Keratinocyte (primary cell): ENCODE measurements around the gene GASK1A. TPM values are rescaled to one million over a fixed set of nuclear protein-coding genes. Genes with fewer than 3 reads are reported as not detected.

Experiments
- DNase-seq: peaks from one replicate; pipeline ENCODE4 v3.0.0-alpha.2; 2011; ENCODE audit warnings: low read depth, missing footprints, low spot score
- FAIRE-seq: peaks from 2 replicates; lab custom pipeline; 2011; peaks lifted over from hg19 to GRCh38; lab: Jason Lieb, UNC
- H2AFZ ChIP-seq: 2 replicates; pipeline ENCODE4 v1.6.0; 2012; ENCODE audit warnings: low read length, control low read depth, inconsistent platforms; ENCODE audit not compliant: control insufficient read depth
- H3K27ac ChIP-seq: 2 replicates; pipeline ENCODE4 v1.5.1; 2011; ENCODE audit warnings: low read length; ENCODE audit not compliant: control insufficient read depth, insufficient read depth
- H3K27me3 ChIP-seq: 3 replicates; pipeline ENCODE4 v1.6.0; 2011; ENCODE audit warnings: low read length; ENCODE audit not compliant: control insufficient read depth, insufficient read depth; ENCODE audit errors: extremely low read depth
- H3K36me3 ChIP-seq, 2 experiments: 2 replicates in 1 of 2; 3 replicates in 1 of 2; pipeline ENCODE4 v1.5.1; 2011; ENCODE audit warnings: low read length in 2 of 2, mild to moderate bottlenecking in 1 of 2; ENCODE audit not compliant: control insufficient read depth in 2 of 2, insufficient read depth in 2 of 2; ENCODE audit errors: extremely low read depth in 1 of 2
- H3K4me1 ChIP-seq: 3 replicates; pipeline ENCODE4 v1.5.1; 2011; ENCODE audit warnings: low read length; ENCODE audit not compliant: control insufficient read depth, insufficient read depth; ENCODE audit errors: extremely low read depth
- H3K4me2 ChIP-seq: 3 replicates; pipeline ENCODE4 v1.6.0; 2011; ENCODE audit warnings: low read depth, low read length; ENCODE audit not compliant: control insufficient read depth, insufficient read depth; ENCODE audit errors: extremely low read depth
- H3K4me3 ChIP-seq, 3 experiments: fragments of 200-600 bp in 1 of 3; sonication (generic) in 1 of 3; 2 replicates in 2 of 3; 3 replicates in 1 of 3; pipeline ENCODE4 v1.5.1; 2011 to 2016; ENCODE audit warnings: low read length in 3 of 3, mild to moderate bottlenecking in 3 of 3, control low read depth in 2 of 3, inconsistent platforms in 1 of 3, low read depth in 1 of 3, mixed read lengths in 1 of 3, mixed run types in 1 of 3, moderate library complexity in 1 of 3; ENCODE audit not compliant: control insufficient read depth in 2 of 3, insufficient read depth in 2 of 3; ENCODE audit errors: extremely low read depth in 1 of 3
- H3K79me2 ChIP-seq: 2 replicates; pipeline ENCODE4 v1.6.0; 2012; ENCODE audit warnings: low read length; ENCODE audit not compliant: control insufficient read depth, insufficient read depth
- H3K9ac ChIP-seq: 3 replicates; pipeline ENCODE4 v1.6.0; 2011; ENCODE audit warnings: low read length; ENCODE audit not compliant: control insufficient read depth, insufficient read depth; ENCODE audit errors: extremely low read depth
- H3K9me1 ChIP-seq: 3 replicates; pipeline ENCODE4 v1.6.0; 2011; ENCODE audit warnings: low read length; ENCODE audit not compliant: control insufficient read depth, insufficient read depth; ENCODE audit errors: extremely low read depth
- H3K9me3 ChIP-seq: 2 replicates; pipeline ENCODE4 v1.5.1; 2012; ENCODE audit warnings: low read depth, low read length; ENCODE audit not compliant: control insufficient read depth
- H4K20me1 ChIP-seq: 3 replicates; pipeline ENCODE4 v1.6.0; 2011; ENCODE audit warnings: low read length; ENCODE audit not compliant: control insufficient read depth, insufficient read depth; ENCODE audit errors: extremely low read depth
- CTCF ChIP-seq, 3 experiments: IDR thresholded peaks in 1 of 3; conservative IDR thresholded peaks in 1 of 3; optimal IDR thresholded peaks in 1 of 3; 2 replicates in 2 of 3; 3 replicates in 1 of 3; pipeline versions ENCODE3 to v1.5.1; 2011; ENCODE audit warnings: low read length in 3 of 3, mild to moderate bottlenecking in 3 of 3, moderate library complexity in 2 of 3, control low read depth in 1 of 3, inconsistent platforms in 1 of 3; ENCODE audit not compliant: insufficient read depth in 2 of 3; ENCODE audit errors: extremely low read depth in 1 of 3
- EZH2 ChIP-seq: IDR thresholded peaks from one replicate; pipeline ENCODE4 v1.6.1; 2012; ENCODE audit warnings: inconsistent platforms, mild to moderate bottlenecking, low read length, moderate library complexity
- dilution Hi-C: fragments of 300-500 bp; cut with MboI; formaldehyde crosslinking; loops from one replicate; pipeline ENCODE4 v1.7.0; 2020; ENCODE audit warnings: low sequenced_read_pairs; ENCODE audit not compliant: extremely low pct_ligation_motif_present
- polyA plus RNA-seq, 5 experiments: library from polyadenylated mRNA; depleted of rRNA in 3 of 5; stranded (reverse) in 3 of 5; stranded (forward) in 1 of 5; unstranded in 1 of 5; fragments of >200 nt; gene quantifications; 1 replicate in 1 of 5; 2 replicates in 3 of 5; 3 replicates in 1 of 5; pipeline versions ENCODE4 v1.2.1 to v1.2.3, GENCODE V29; 2011 to 2012; ENCODE audit warnings: missing spikeins in 2 of 5, low read depth in 1 of 5, low replicate concordance in 1 of 5

The GASK1A gene
- polyA plus RNA-seq, 1 donor (not counting 4 experiments of a cell fraction or from before 2014, with no cell fraction given): 0.30 TPM

GRCh38 chr3:43087249-43087776 lies 108.2 kb downstream of the GASK1A start:
- dilution Hi-C loops: no loop called here
- FAIRE-seq: no peak
- peak; percentile 15 to 47 (median 44) for TF ChIP-seq CTCF (optimal IDR thresholded peaks at IDR 0.05 in 1 of 3, IDR thresholded peaks at IDR 0.05 in 1 of 3, conservative IDR thresholded peaks at IDR 0.05 in 1 of 3; ENCODE audit: extremely low read depth in 1 of 3, insufficient read depth in 2 of 3, low read length in 3 of 3)
- TF ChIP-seq EZH2: no peak

GRCh38 chr3:43089081-43089480 lies 110.0 kb downstream of the GASK1A start:
- Histone ChIP-seq H3K4me2 (no peak overlapping the region), H3K4me3 (no peak overlapping the region), H2AFZ (no peak overlapping the region), H3K27ac (no peak overlapping the region), H3K79me2 (no peaks in the 10 kb centered on the region), H3K9me3 (no peaks in the 10 kb centered on the region), H3K9ac (no peak overlapping the region), H4K20me1 (no peaks in the 10 kb centered on the region), H3K27me3 (no peaks in the 10 kb centered on the region), H3K36me3 (no peaks in the 10 kb centered on the region), H3K4me1 (no peaks in the 10 kb centered on the region), H3K9me1 (no peaks in the 10 kb centered on the region)
- TF ChIP-seq CTCF (optimal IDR thresholded peaks at IDR 0.05 in 1 of 3, IDR thresholded peaks at IDR 0.05 in 1 of 3, conservative IDR thresholded peaks at IDR 0.05 in 1 of 3; ENCODE audit: extremely low read depth in 1 of 3, insufficient read depth in 2 of 3, low read length in 3 of 3) (no peak), EZH2 (no peak)
- FAIRE-seq: no peak
- dilution Hi-C loops: no loop called here
- no peak for DNase-seq

More at GRCh38 chr3:43087249-43087776, 108.2 kb downstream of the GASK1A start:
- H2AFZ ChIP-seq: no peak overlapping the region
- H3K4me2 ChIP-seq: no peak overlapping the region
- DNase-seq: no peak
- H3K4me3 ChIP-seq: no peak overlapping the region
- H3K79me2 ChIP-seq: no peaks in the 10 kb centered on the region
- H3K9ac ChIP-seq: no peak overlapping the region
- H3K4me1 ChIP-seq: no peaks in the 10 kb centered on the region
- no peaks in the 10 kb centered on the region for H3K36me3 ChIP-seq
- no peaks in the 10 kb centered on the region for H3K9me1 ChIP-seq
- no peaks in the 10 kb centered on the region for H3K27me3 ChIP-seq
- H3K27ac ChIP-seq: no peak overlapping the region
- H3K9me3 ChIP-seq: no peaks in the 10 kb centered on the region
- H4K20me1 ChIP-seq: no peaks in the 10 kb centered on the region
